ENCODE measurements around the gene FABP1.

DNA sequence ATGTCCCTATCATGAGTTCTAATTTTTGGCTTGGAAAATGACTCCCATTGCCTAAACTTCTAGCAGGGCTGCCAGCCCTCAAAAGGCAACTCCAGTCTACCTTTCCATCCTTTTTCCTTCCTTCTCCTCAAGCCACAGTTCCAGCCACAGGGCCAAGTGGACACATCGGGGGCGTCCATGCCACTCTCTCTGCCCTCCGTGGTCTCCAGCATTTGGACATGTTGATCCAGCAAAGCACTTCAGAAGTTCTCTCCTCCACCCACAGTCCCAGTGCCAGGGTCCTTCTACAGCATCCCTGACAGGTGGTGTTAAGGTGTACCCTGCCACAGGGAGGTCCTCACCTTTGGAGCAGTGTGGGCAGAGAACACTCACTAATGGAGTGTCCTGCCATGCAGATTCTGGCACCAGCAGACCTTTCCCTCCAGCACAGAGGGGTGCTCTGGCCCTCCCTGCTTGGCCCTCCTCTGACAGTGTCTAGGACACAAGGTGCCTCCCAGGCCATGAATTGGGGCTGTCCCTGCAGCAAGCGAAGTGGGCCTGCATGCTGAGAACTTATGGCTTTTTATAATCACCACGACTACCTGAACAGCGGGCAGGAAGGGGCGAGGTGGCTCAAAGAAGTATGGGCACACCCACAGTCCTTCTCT, 1.6 kb upstream of the FABP1 start:
- TF ChIP-seq SUZ12 (IDR thresholded peaks at IDR 0.05) (no peak), FOXA1 (IDR thresholded peaks at IDR 0.05) (no peak), NFRKB (IDR thresholded peaks at IDR 0.05) (no peak), CTBP1 (IDR thresholded peaks at IDR 0.05; ENCODE audit: borderline replicate concordance) (no peak), FOXM1 (IDR thresholded peaks at IDR 0.05; ENCODE audit: borderline replicate concordance) (no peak), BHLHE40 (IDR thresholded peaks at IDR 0.05; ENCODE audit: borderline replicate concordance) (no peak), ARNT (IDR thresholded peaks at IDR 0.05) (no peak), L3MBTL2 (conservative IDR thresholded peaks at IDR 0.05) (no peak), SP1 (IDR thresholded peaks at IDR 0.05) (no peak)
- TF ChIP-seq, protein P1, sequence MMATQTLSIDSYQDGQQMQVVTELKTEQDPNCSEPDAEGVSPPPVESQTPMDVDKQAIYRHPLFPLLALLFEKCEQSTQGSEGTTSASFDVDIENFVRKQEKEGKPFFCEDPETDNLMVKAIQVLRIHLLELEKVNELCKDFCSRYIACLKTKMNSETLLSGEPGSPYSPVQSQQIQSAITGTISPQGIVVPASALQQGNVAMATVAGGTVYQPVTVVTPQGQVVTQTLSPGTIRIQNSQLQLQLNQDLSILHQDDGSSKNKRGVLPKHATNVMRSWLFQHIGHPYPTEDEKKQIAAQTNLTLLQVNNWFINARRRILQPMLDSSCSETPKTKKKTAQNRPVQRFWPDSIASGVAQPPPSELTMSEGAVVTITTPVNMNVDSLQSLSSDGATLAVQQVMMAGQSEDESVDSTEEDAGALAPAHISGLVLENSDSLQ (IDR thresholded peaks at IDR 0.05), result no peak

Data from HEK293T (cell line).